ENCODE results near the gene RAPGEF4. TPM values are rescaled to one million over a fixed set of nuclear protein-coding genes. Genes with fewer than 3 reads are reported as not detected.

Gene RAPGEF4
- total RNA-seq, 1 experiment from 2014 or later: 1.4 TPM

- H4K91ac ChIP-seq (ENCODE audit: insufficient read length, low read depth, low read length): no peak overlapping the region
- no peaks in the 10 kb centered on the region for H3K36me3 Mint-ChIP-seq (ENCODE audit: insufficient read depth in 1 of 3, low read depth in 3 of 3)
- no peaks in the 10 kb centered on the region; a peak in 1 of 5 replicates for H3K9me3 Mint-ChIP-seq
- no peak overlapping the region for H3K27ac Mint-ChIP-seq
- no peak overlapping the region for H3K14ac ChIP-seq (ENCODE audit: insufficient read depth, low read length)
- WGBS (ENCODE audit: extremely low coverage, insufficient read length, low lambda C conversion rate): no CpG with 5 or more reads among the region's 1 CpG
- H2BK15ac ChIP-seq (ENCODE audit: low read depth, low read length): no peak overlapping the region
- no peaks in the 10 kb centered on the region for H3K79me1 ChIP-seq (ENCODE audit: insufficient read depth, low read depth, low read length, poor library complexity, severe bottlenecking)
- H3K4me1 ChIP-seq (ENCODE audit: insufficient read depth, low read length): no peaks in the 10 kb centered on the region
- H2BK12ac ChIP-seq (ENCODE audit: insufficient read length, low read depth, low read length): no peak overlapping the region
- H3K27me3 Mint-ChIP-seq (ENCODE audit: low read depth): no peaks in the 10 kb centered on the region
- no peaks in the 10 kb centered on the region for H3K27me3 ChIP-seq (ENCODE audit: insufficient read depth, low read length)
- H3K56ac ChIP-seq (ENCODE audit: insufficient read length, low read depth, low read length): no peak overlapping the region
- H2BK120ac ChIP-seq (ENCODE audit: low read depth, low read length, poor library complexity, severe bottlenecking): no peak overlapping the region
- no peak overlapping the region for H3K4me3 Mint-ChIP-seq
- H3K23me2 ChIP-seq (ENCODE audit: insufficient read length, low read depth, low read length, poor library complexity, severe bottlenecking): no peaks in the 10 kb centered on the region
- H3K4me1 Mint-ChIP-seq: 0 out of 4 replicates have a peak, but pooled peaks cover 0 to 3% of the 10 kb centered on the region in 2 experiments
- H3K18ac ChIP-seq (ENCODE audit: insufficient read length, low read depth, low read length): no peak overlapping the region
- H3K27ac ChIP-seq (ENCODE audit: insufficient read length, low read depth, low read length): no peak overlapping the region
- no peak for DNase-seq
- H3T11ph ChIP-seq (ENCODE audit: low read length): no peak overlapping the region
- H3K9ac ChIP-seq (ENCODE audit: extremely low read depth, insufficient read length, low read length): no peak overlapping the region
- no peak overlapping the region for H4K8ac ChIP-seq (replicated peaks; ENCODE audit: insufficient read length, low read depth, low read length)
- no peak overlapping the region for H2BK5ac ChIP-seq (ENCODE audit: insufficient read length, low read length)
- H2AK5ac ChIP-seq (ENCODE audit: insufficient read length, low read length): no peak overlapping the region
- no peak overlapping the region for H3K23ac ChIP-seq (ENCODE audit: insufficient read length, low read depth, low read length)
- H4K20me1 ChIP-seq (ENCODE audit: control insufficient read depth, insufficient read depth, insufficient read length): no peaks in the 10 kb centered on the region
- no peaks in the 10 kb centered on the region for H3K79me2 ChIP-seq (ENCODE audit: insufficient read depth, low read length)
- no peak overlapping the region for H2BK20ac ChIP-seq (ENCODE audit: low read depth, low read length, poor library complexity, severe bottlenecking)
- H3K9me3 ChIP-seq (ENCODE audit: control insufficient read depth, low read depth, low read length): no peaks in the 10 kb centered on the region
- TF ChIP-seq, protein P1, sequence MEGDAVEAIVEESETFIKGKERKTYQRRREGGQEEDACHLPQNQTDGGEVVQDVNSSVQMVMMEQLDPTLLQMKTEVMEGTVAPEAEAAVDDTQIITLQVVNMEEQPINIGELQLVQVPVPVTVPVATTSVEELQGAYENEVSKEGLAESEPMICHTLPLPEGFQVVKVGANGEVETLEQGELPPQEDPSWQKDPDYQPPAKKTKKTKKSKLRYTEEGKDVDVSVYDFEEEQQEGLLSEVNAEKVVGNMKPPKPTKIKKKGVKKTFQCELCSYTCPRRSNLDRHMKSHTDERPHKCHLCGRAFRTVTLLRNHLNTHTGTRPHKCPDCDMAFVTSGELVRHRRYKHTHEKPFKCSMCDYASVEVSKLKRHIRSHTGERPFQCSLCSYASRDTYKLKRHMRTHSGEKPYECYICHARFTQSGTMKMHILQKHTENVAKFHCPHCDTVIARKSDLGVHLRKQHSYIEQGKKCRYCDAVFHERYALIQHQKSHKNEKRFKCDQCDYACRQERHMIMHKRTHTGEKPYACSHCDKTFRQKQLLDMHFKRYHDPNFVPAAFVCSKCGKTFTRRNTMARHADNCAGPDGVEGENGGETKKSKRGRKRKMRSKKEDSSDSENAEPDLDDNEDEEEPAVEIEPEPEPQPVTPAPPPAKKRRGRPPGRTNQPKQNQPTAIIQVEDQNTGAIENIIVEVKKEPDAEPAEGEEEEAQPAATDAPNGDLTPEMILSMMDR (conservative IDR thresholded peaks at IDR 0.05): no peak
- no peak overlapping the region for H4K5ac ChIP-seq (ENCODE audit: insufficient read length, low read depth, low read length)
- H3K4me2 ChIP-seq (ENCODE audit: insufficient read depth, insufficient read length, low read length): no peak overlapping the region
- H2AFZ ChIP-seq (ENCODE audit: low read length): no peak overlapping the region
- H3K4ac ChIP-seq (ENCODE audit: low read depth, low read length): no peak overlapping the region
These were observed 39.7 kb downstream of the RAPGEF4 start for GRCh38 chr2:172775319-172775718.
